Keratinocyte (primary cell): Measurements from ENCODE around the gene TRIM47. TPM values are rescaled to one million over a fixed set of nuclear protein-coding genes. Genes with fewer than 3 reads are reported as not detected.

Experiments used
- DNase-seq: peaks from one replicate; pipeline ENCODE4 v3.0.0-alpha.2; 2011; ENCODE audit warnings: low read depth, missing footprints, low spot score
- FAIRE-seq: peaks from 2 replicates; lab custom pipeline; 2011; peaks lifted over from hg19 to GRCh38; lab: Jason Lieb, UNC
- H2AFZ ChIP-seq: 2 replicates; pipeline ENCODE4 v1.6.0; 2012; ENCODE audit warnings: low read length, control low read depth, inconsistent platforms; ENCODE audit not compliant: control insufficient read depth
- H3K27ac ChIP-seq: 2 replicates; pipeline ENCODE4 v1.5.1; 2011; ENCODE audit warnings: low read length; ENCODE audit not compliant: control insufficient read depth, insufficient read depth
- H3K27me3 ChIP-seq: 3 replicates; pipeline ENCODE4 v1.6.0; 2011; ENCODE audit warnings: low read length; ENCODE audit not compliant: control insufficient read depth, insufficient read depth; ENCODE audit errors: extremely low read depth
- H3K36me3 ChIP-seq, 2 experiments: 2 replicates in 1 of 2; 3 replicates in 1 of 2; pipeline ENCODE4 v1.5.1; 2011; ENCODE audit warnings: low read length in 2 of 2, mild to moderate bottlenecking in 1 of 2; ENCODE audit not compliant: control insufficient read depth in 2 of 2, insufficient read depth in 2 of 2; ENCODE audit errors: extremely low read depth in 1 of 2
- H3K4me1 ChIP-seq: 3 replicates; pipeline ENCODE4 v1.5.1; 2011; ENCODE audit warnings: low read length; ENCODE audit not compliant: control insufficient read depth, insufficient read depth; ENCODE audit errors: extremely low read depth
- H3K4me2 ChIP-seq: 3 replicates; pipeline ENCODE4 v1.6.0; 2011; ENCODE audit warnings: low read depth, low read length; ENCODE audit not compliant: control insufficient read depth, insufficient read depth; ENCODE audit errors: extremely low read depth
- H3K4me3 ChIP-seq, 3 experiments: fragments of 200-600 bp in 1 of 3; sonication (generic) in 1 of 3; 2 replicates in 2 of 3; 3 replicates in 1 of 3; pipeline ENCODE4 v1.5.1; 2011 to 2016; ENCODE audit warnings: low read length in 3 of 3, mild to moderate bottlenecking in 3 of 3, control low read depth in 2 of 3, inconsistent platforms in 1 of 3, low read depth in 1 of 3, mixed read lengths in 1 of 3, mixed run types in 1 of 3, moderate library complexity in 1 of 3; ENCODE audit not compliant: control insufficient read depth in 2 of 3, insufficient read depth in 2 of 3; ENCODE audit errors: extremely low read depth in 1 of 3
- H3K79me2 ChIP-seq: 2 replicates; pipeline ENCODE4 v1.6.0; 2012; ENCODE audit warnings: low read length; ENCODE audit not compliant: control insufficient read depth, insufficient read depth
- H3K9ac ChIP-seq: 3 replicates; pipeline ENCODE4 v1.6.0; 2011; ENCODE audit warnings: low read length; ENCODE audit not compliant: control insufficient read depth, insufficient read depth; ENCODE audit errors: extremely low read depth
- H3K9me1 ChIP-seq: 3 replicates; pipeline ENCODE4 v1.6.0; 2011; ENCODE audit warnings: low read length; ENCODE audit not compliant: control insufficient read depth, insufficient read depth; ENCODE audit errors: extremely low read depth
- H3K9me3 ChIP-seq: 2 replicates; pipeline ENCODE4 v1.5.1; 2012; ENCODE audit warnings: low read depth, low read length; ENCODE audit not compliant: control insufficient read depth
- H4K20me1 ChIP-seq: 3 replicates; pipeline ENCODE4 v1.6.0; 2011; ENCODE audit warnings: low read length; ENCODE audit not compliant: control insufficient read depth, insufficient read depth; ENCODE audit errors: extremely low read depth
- CTCF ChIP-seq, 3 experiments: IDR thresholded peaks in 1 of 3; conservative IDR thresholded peaks in 1 of 3; optimal IDR thresholded peaks in 1 of 3; 2 replicates in 2 of 3; 3 replicates in 1 of 3; pipeline versions ENCODE3 to v1.5.1; 2011; ENCODE audit warnings: low read length in 3 of 3, mild to moderate bottlenecking in 3 of 3, moderate library complexity in 2 of 3, control low read depth in 1 of 3, inconsistent platforms in 1 of 3; ENCODE audit not compliant: insufficient read depth in 2 of 3; ENCODE audit errors: extremely low read depth in 1 of 3
- EZH2 ChIP-seq: IDR thresholded peaks from one replicate; pipeline ENCODE4 v1.6.1; 2012; ENCODE audit warnings: inconsistent platforms, mild to moderate bottlenecking, low read length, moderate library complexity
- dilution Hi-C: fragments of 300-500 bp; cut with MboI; formaldehyde crosslinking; loops from one replicate; pipeline ENCODE4 v1.7.0; 2020; ENCODE audit warnings: low sequenced_read_pairs; ENCODE audit not compliant: extremely low pct_ligation_motif_present
- polyA plus RNA-seq, 5 experiments: library from polyadenylated mRNA; depleted of rRNA in 3 of 5; stranded (reverse) in 3 of 5; stranded (forward) in 1 of 5; unstranded in 1 of 5; fragments of >200 nt; gene quantifications; 1 replicate in 1 of 5; 2 replicates in 3 of 5; 3 replicates in 1 of 5; pipeline versions ENCODE4 v1.2.1 to v1.2.3, GENCODE V29; 2011 to 2012; ENCODE audit warnings: missing spikeins in 2 of 5, low read depth in 1 of 5, low replicate concordance in 1 of 5

TRIM47 gene
- polyA plus RNA-seq, 1 donor (not counting 4 experiments of a cell fraction or from before 2014, with no cell fraction given): 9.4 TPM

DNA sequence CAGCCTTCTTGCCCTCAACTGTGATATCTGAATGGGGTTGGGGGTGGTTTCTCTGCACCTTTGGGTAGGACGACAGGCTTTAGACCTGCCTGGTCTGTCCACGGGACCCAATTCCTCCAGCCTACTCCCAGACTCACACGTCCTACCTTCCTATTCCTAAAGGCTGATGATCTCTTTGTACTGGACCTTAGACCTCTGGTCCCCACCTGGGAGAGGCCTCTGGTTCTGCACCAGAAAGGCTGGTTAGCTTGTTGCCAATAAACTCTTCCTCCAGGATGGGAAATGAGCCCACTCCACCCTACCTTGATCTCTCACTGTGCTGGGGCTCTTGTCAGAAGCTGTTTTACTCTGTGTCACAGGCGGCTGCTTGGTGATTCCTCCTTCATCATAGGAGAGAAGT lies 48.1 kb upstream of the TRIM47 start:
- DNase-seq (no peak), FAIRE-seq (no peak)
- no peaks in the 10 kb centered on the region for H3K9me1 ChIP-seq
- H3K36me3 ChIP-seq: no peaks in the 10 kb centered on the region
- H3K9ac ChIP-seq: no peak overlapping the region
- H3K4me3 ChIP-seq: no peak overlapping the region
- H3K27ac ChIP-seq: no peak overlapping the region
- no peaks in the 10 kb centered on the region for H3K79me2 ChIP-seq
- no peaks in the 10 kb centered on the region for H4K20me1 ChIP-seq
- no peak for TF ChIP-seq CTCF (optimal IDR thresholded peaks at IDR 0.05 in 1 of 3, IDR thresholded peaks at IDR 0.05 in 1 of 3, conservative IDR thresholded peaks at IDR 0.05 in 1 of 3; ENCODE audit: extremely low read depth in 1 of 3, insufficient read depth in 2 of 3, low read length in 3 of 3)
- no peak for TF ChIP-seq EZH2
- no peak overlapping the region for H2AFZ ChIP-seq
- dilution Hi-C loops: no loop called here
- H3K27me3 ChIP-seq: no peaks in the 10 kb centered on the region
- H3K4me1 ChIP-seq: peaks cover 15% of the 10 kb centered on the region
- H3K4me2 ChIP-seq: no peak overlapping the region
- no peaks in the 10 kb centered on the region for H3K9me3 ChIP-seq

DNA sequence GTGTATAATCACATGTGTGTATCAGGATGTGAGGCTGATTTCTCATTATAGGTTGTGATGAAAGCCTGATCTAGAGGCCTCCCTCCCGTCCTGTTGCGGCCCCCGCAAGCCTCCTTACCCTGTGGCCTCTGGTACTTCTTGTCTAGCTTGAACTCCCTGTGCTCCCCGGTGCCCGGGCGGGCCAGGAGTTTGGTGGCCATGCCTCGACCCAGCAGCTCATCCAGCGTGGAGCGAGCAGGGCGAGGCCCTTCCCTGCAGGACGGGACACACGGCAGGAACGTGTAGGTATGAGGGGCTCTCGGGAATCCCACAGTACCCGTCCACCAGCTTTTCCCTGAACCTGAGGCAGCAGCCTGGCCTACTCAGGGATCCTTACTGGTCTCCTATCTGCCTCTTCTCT lies 47.5 kb upstream of the TRIM47 start:
- no peaks in the 10 kb centered on the region for H3K9me1 ChIP-seq
- TF ChIP-seq CTCF (optimal IDR thresholded peaks at IDR 0.05 in 1 of 3, IDR thresholded peaks at IDR 0.05 in 1 of 3, conservative IDR thresholded peaks at IDR 0.05 in 1 of 3; ENCODE audit: extremely low read depth in 1 of 3, insufficient read depth in 2 of 3, low read length in 3 of 3): no peak
- TF ChIP-seq EZH2: no peak
- no peak for FAIRE-seq
- no peak overlapping the region for H3K4me3 ChIP-seq
- H3K4me2 ChIP-seq: no peak overlapping the region
- no peak overlapping the region for H3K9ac ChIP-seq
- dilution Hi-C loops: no loop called here
- no peaks in the 10 kb centered on the region for H3K79me2 ChIP-seq
- H4K20me1 ChIP-seq: no peaks in the 10 kb centered on the region
- no peak for DNase-seq
- H3K36me3 ChIP-seq: no peaks in the 10 kb centered on the region
- H2AFZ ChIP-seq: no peak overlapping the region
- H3K4me1 ChIP-seq: peaks cover 15% of the 10 kb centered on the region
- H3K27me3 ChIP-seq: no peaks in the 10 kb centered on the region
- no peak overlapping the region for H3K27ac ChIP-seq
- no peaks in the 10 kb centered on the region for H3K9me3 ChIP-seq
